GM12878 (cell line): ENCODE data around the gene KIAA1217. TPM values are rescaled to one million over a fixed set of nuclear protein-coding genes. Genes with fewer than 3 reads are reported as not detected.

ENCODE experiments used
- ATAC-seq: fragments of 200-7000 bp; cut with Tn5 transposase; 3 replicates; pipeline ENCODE4 v1.9.1; 2020; ENCODE audit warnings: mild to moderate bottlenecking, moderate library complexity
- BruUV-seq: library from RNA; stranded (reverse); fragments of 400-500 nt; replicated peaks from 2 replicates; lab custom pipeline; 2021; lab: Mats Ljungman, UMichigan
- CTCF ChIA-PET: fragments of 300-600 bp; sonication (Branson Sonifier 250); formaldehyde crosslinking; extraction: SDS; loops from one replicate; lab custom pipeline; 2021; ENCODE audit warnings: inconsistent platforms; lab: Yijun Ruan, JAX
- POLR2A ChIA-PET: fragments of 350-600 bp; formaldehyde crosslinking; extraction: SDS; loops from one replicate; lab custom pipeline; 2021; ENCODE audit warnings: inconsistent platforms; lab: Charles Lee
- RAD21 ChIA-PET: fragments of 300-600 bp; sonication (Branson Sonifier 250); formaldehyde crosslinking; loops from one replicate; lab custom pipeline; 2023; ENCODE audit warnings: antibody characterized with exemption; ENCODE audit not compliant: unreplicated experiment; lab: Charles Lee
- SMC1A ChIA-PET: fragments of 300-600 bp; sonication (Branson Sonifier 250); formaldehyde crosslinking; loops from one replicate; lab custom pipeline; 2023; ENCODE audit not compliant: unreplicated experiment, uncharacterized antibody; lab: Charles Lee
- DNase-seq: peaks from one replicate; pipeline ENCODE4 v3.0.0-alpha.2; 2011; ENCODE audit warnings: low read depth, low spot score
- FAIRE-seq: peaks from 3 replicates; lab custom pipeline; 2011; peaks lifted over from hg19 to GRCh38; lab: Jason Lieb, UNC
- H2AFZ ChIP-seq: 2 replicates; pipeline ENCODE4 v1.6.0; 2011; ENCODE audit warnings: low read depth, low read length, control low read depth; ENCODE audit not compliant: control insufficient read depth
- H3K27ac ChIP-seq: 2 replicates; pipeline ENCODE4 v1.5.1; 2011; ENCODE audit warnings: control low read depth; ENCODE audit not compliant: control insufficient read depth, insufficient read depth
- H3K27me3 ChIP-seq, 2 experiments: replicated peaks in 1 of 2; 2 replicates each; pipeline versions ENCODE4 v1.6.0 to v1.6.1; 2011; ENCODE audit warnings: low read length in 1 of 2; ENCODE audit not compliant: control insufficient read depth in 2 of 2, insufficient read depth in 2 of 2
- H3K36me3 ChIP-seq, 2 experiments: 2 replicates each; pipeline ENCODE4 v1.5.1; 2011; ENCODE audit warnings: low read length in 1 of 2; ENCODE audit not compliant: control insufficient read depth in 2 of 2, insufficient read depth in 2 of 2
- H3K4me1 ChIP-seq: 2 replicates; pipeline ENCODE4 v1.6.1; 2011; ENCODE audit warnings: mild to moderate bottlenecking, low read length, moderate library complexity, mixed read lengths; ENCODE audit not compliant: control insufficient read depth, insufficient read depth
- H3K4me2 ChIP-seq: 2 replicates; pipeline ENCODE4 v1.6.0; 2011; ENCODE audit warnings: control low read depth; ENCODE audit not compliant: control insufficient read depth, insufficient read depth
- H3K4me3 ChIP-seq: fragments of 200-600 bp; sonication (generic); 2 replicates; pipeline ENCODE4 v1.5.1; 2016
- H3K79me2 ChIP-seq: 2 replicates; pipeline ENCODE4 v1.6.0; 2011; ENCODE audit warnings: low read length; ENCODE audit not compliant: control insufficient read depth, insufficient read depth
- H3K9ac ChIP-seq: 2 replicates; pipeline ENCODE4 v1.8.0; 2011; ENCODE audit warnings: low read length, control low read depth, mixed read lengths; ENCODE audit not compliant: control insufficient read depth, insufficient read depth
- H3K9me3 ChIP-seq: replicated peaks from 3 replicates; pipeline ENCODE4 v1.5.1; 2011; ENCODE audit warnings: mild to moderate bottlenecking, low read length; ENCODE audit not compliant: control insufficient read depth, insufficient read depth
- H4K20me1 ChIP-seq: 2 replicates; pipeline ENCODE4 v1.6.0; 2011; ENCODE audit not compliant: control insufficient read depth, insufficient read depth
- BACH1 ChIP-seq: fragments of 450-650 bp; IDR thresholded peaks from 2 replicates; pipeline ENCODE4 v1.6.1; 2017; ENCODE audit warnings: mild to moderate bottlenecking, borderline replicate concordance
- CHD1 ChIP-seq: IDR thresholded peaks from 2 replicates; pipeline ENCODE4 v1.6.1; 2012; ENCODE audit warnings: low read depth, low read length, improper control_type of control experiment
- DPF2 ChIP-seq: fragments of 450-650 bp; IDR thresholded peaks from 2 replicates; pipeline ENCODE4 v1.6.1; 2017; ENCODE audit warnings: mild to moderate bottlenecking
- EED ChIP-seq: sonication (generic); IDR thresholded peaks from 2 replicates; pipeline ENCODE4 v1.6.1; 2016; ENCODE audit warnings: antibody characterized with exemption, low read depth
- IRF3 ChIP-seq: fragments of 450-650 bp; IDR thresholded peaks from 2 replicates; pipeline ENCODE4 v1.6.1; 2014; ENCODE audit warnings: mild to moderate bottlenecking
- IRF4 ChIP-seq: IDR thresholded peaks from 2 replicates; pipeline ENCODE4 v1.6.1; 2011; ENCODE audit warnings: low read depth, low read length
- KAT2A ChIP-seq: conservative IDR thresholded peaks from 2 replicates; pipeline ENCODE4 v1.6.1; 2011; ENCODE audit warnings: low read depth, low read length; ENCODE audit not compliant: control insufficient read depth
- KLF5 ChIP-seq: fragments of 450-650 bp; IDR thresholded peaks from 2 replicates; pipeline ENCODE4 v1.6.1; 2014; ENCODE audit warnings: mild to moderate bottlenecking; ENCODE audit not compliant: partially characterized antibody
- MTA3 ChIP-seq: IDR thresholded peaks from 2 replicates; pipeline ENCODE4 v1.6.1; 2012; ENCODE audit warnings: low read length, inconsistent platforms, borderline replicate concordance
- NFYA ChIP-seq: IDR thresholded peaks from 2 replicates; pipeline ENCODE4 v1.6.1; 2011; ENCODE audit warnings: low read depth, mild to moderate bottlenecking, low read length, improper control_type of control experiment, borderline replicate concordance
- PML ChIP-seq: IDR thresholded peaks from 2 replicates; pipeline ENCODE4 v1.6.1; 2012; ENCODE audit warnings: low read length, inconsistent platforms
- RCOR1 ChIP-seq: conservative IDR thresholded peaks from 2 replicates; pipeline ENCODE4 v1.6.1; 2012; ENCODE audit warnings: low read depth, low read length, improper control_type of control experiment
- RFX5 ChIP-seq: IDR thresholded peaks from 2 replicates; pipeline ENCODE4 v1.6.1; 2011; ENCODE audit warnings: low read depth, low read length, improper control_type of control experiment
- SMAD1 ChIP-seq: fragments of 450-650 bp; IDR thresholded peaks from 2 replicates; pipeline ENCODE4 v1.6.1; 2018; ENCODE audit warnings: mild to moderate bottlenecking, low read depth; ENCODE audit not compliant: partially characterized antibody
- SP1 ChIP-seq: IDR thresholded peaks from one replicate; pipeline ENCODE4 v1.6.1; 2011; ENCODE audit warnings: low read depth, low read length
- SUZ12 ChIP-seq: fragments of 200-600 bp; sonication (generic); IDR thresholded peaks from one replicate; pipeline ENCODE4 v1.6.1; 2018; ENCODE audit warnings: antibody characterized with exemption, mild to moderate bottlenecking; ENCODE audit not compliant: unreplicated experiment
- ZBTB11 ChIP-seq: fragments of 450-650 bp; formaldehyde crosslinking; IDR thresholded peaks from 2 replicates; pipeline ENCODE4 v1.5.0; 2022; ENCODE audit warnings: mild to moderate bottlenecking, missing genetic modification characterization
- ZBTB33 ChIP-seq: fragments of 450-650 bp; IDR thresholded peaks from 2 replicates; pipeline ENCODE4 v1.6.1; 2017; ENCODE audit warnings: mild to moderate bottlenecking
- in situ Hi-C: fragments of 300-500 bp; cut with MboI; formaldehyde crosslinking; loops from 9 replicates; pipeline ENCODE4 v1.14.3; 2018; ENCODE audit warnings: mixed read lengths
- intact Hi-C: fragments of 100-400 bp; cut with micrococcal nuclease; formaldehyde crosslinking; loops from one replicate; pipeline ENCODE4 v1.14.2; 2022; ENCODE audit not compliant: unreplicated experiment
- polyA plus RNA-seq, 11 experiments: library from polyadenylated mRNA; depleted of rRNA in 4 of 11; unstranded in 6 of 11; stranded (reverse) in 5 of 11; fragments of >200 nt; fragmentation: Nextera tagmentation in 4 of 11; fragmentation: Illumina TruSeq in 1 of 11; extraction: Ambion mirVana in 4 of 11; extraction: Trizol in 1 of 11; gene quantifications; 1 replicate in 1 of 11; 2 replicates in 10 of 11; pipeline versions ENCODE4 v1.2.1 to v1.2.3, GENCODE V29; 2011 to 2016; ENCODE audit warnings: inconsistent platforms in 2 of 11, missing spikeins in 2 of 11, low read depth in 1 of 11
- total RNA-seq, 4 experiments: library from RNA; depleted of rRNA in 3 of 4; stranded (reverse); fragments of >200 nt in 3 of 4; fragmentation: Illumina TruSeq in 1 of 4; extraction: Trizol in 1 of 4; gene quantifications; 2 replicates each; pipeline versions ENCODE4 v1.2.1 to v1.2.3, GENCODE V29; 2013 to 2021

The KIAA1217 gene
- total and polyA plus RNA-seq, 10 of the 15 experiments (the other 5 are each of a cell fraction or from before 2014, with no cell fraction given): 0.57 to 3.8 (median 2.1) TPM

- intact Hi-C loops (no loop called here), in situ Hi-C loops (no loop called here)
- ATAC-seq (no peak), DNase-seq (no peak), FAIRE-seq (no peak)
- Histone ChIP-seq H3K27me3 (no peaks in the 10 kb centered on the region), H3K27ac (no peak overlapping the region), H3K4me2 (no peak overlapping the region), H3K9me3 (peaks cover 5% of the 10 kb centered on the region; the same call in 2 of the 3 replicates), H3K9ac (no peak overlapping the region), H3K36me3 (no peaks in the 10 kb centered on the region), H2AFZ (no peak overlapping the region), H3K4me3 (no peak overlapping the region), H3K79me2 (no peaks in the 10 kb centered on the region), H3K4me1 (no peaks in the 10 kb centered on the region; the same call in 1 of the 2 replicates), H4K20me1 (no peaks in the 10 kb centered on the region)
- BruUV-seq: no TSS peak
- CTCF ChIA-PET: interaction anchor here (1.2 kb wide), 1 partner anchor 1121 kb away, joined by 4 read pairs; no protein-coding TSS in a partner anchor
- SMC1A ChIA-PET: no interaction called here
- POLR2A ChIA-PET: interaction anchor here (1.9 kb wide), 1 partner anchor 8 kb away, joined by 5 read pairs; no protein-coding TSS in a partner anchor
- RAD21 ChIA-PET: no interaction called here
- TF ChIP-seq IRF3 (no peak), KAT2A (no peak), IRF4 (no peak), SP1 (no peak), MTA3 (no peak), CHD1 (no peak), PML (no peak), SUZ12 (no peak), ZBTB11 (CRISPR knock-in tag) (no peak), KLF5 (no peak), ZBTB33 (no peak), RCOR1 (no peak), DPF2 (no peak), EED (no peak), NFYA (no peak), RFX5 (no peak), SMAD1 (no peak), BACH1 (no peak)
Observed at GRCh38 chr10:24279166-24279565, 70.2 kb downstream of the KIAA1217 start.
